Activated CD4-positive, alpha-beta memory T cell treated with anti-CD3 and anti-CD28 coated beads, Interleukin-2, amount 10 ng/mL, durations not matched to agents 7 days and 5 days (primary cell): ENCODE measurements around the gene CCNG1. TPM values are rescaled to one million over a fixed set of nuclear protein-coding genes. Genes with fewer than 3 reads are reported as not detected.
"Not testable (repeated sequence)": the region's sequence is repeated elsewhere in the genome, so short reads cannot be mapped to it uniquely, and the experiment has no call there.

Experiments used
- CTCF ChIA-PET: fragments of 350-600 bp; sonication (Branson Sonifier 250); formaldehyde crosslinking; loops from one replicate; lab custom pipeline; 2021; ENCODE audit warnings: antibody characterized with exemption, inconsistent platforms; lab: Charles Lee
- POLR2A ChIA-PET: fragments of 350-600 bp; sonication (Branson Sonifier 250); formaldehyde crosslinking; loops from one replicate; lab custom pipeline; 2021; ENCODE audit warnings: antibody characterized with exemption; lab: Charles Lee
- DNase-seq: peaks from one replicate; pipeline ENCODE4 v3.0.0-alpha.2; 2020
- H3K27ac Mint-ChIP-seq: one replicate; pipeline ENCODE4 v1.8.0; 2021; ENCODE audit warnings: mild to moderate bottlenecking, mixed read lengths
- H3K27me3 Mint-ChIP-seq: one replicate; pipeline ENCODE4 v1.8.0; 2021; ENCODE audit warnings: mixed read lengths
- H3K36me3 Mint-ChIP-seq: one replicate; pipeline ENCODE4 v1.8.0; 2021; ENCODE audit warnings: low read depth, mixed read lengths
- H3K4me1 Mint-ChIP-seq: one replicate; pipeline ENCODE4 v1.8.0; 2021; ENCODE audit warnings: mixed read lengths
- H3K4me3 Mint-ChIP-seq: one replicate; pipeline ENCODE4 v1.8.0; 2021; ENCODE audit warnings: mild to moderate bottlenecking, mixed read lengths
- H3K9me3 Mint-ChIP-seq: one replicate; pipeline ENCODE4 v1.8.0; 2021; ENCODE audit warnings: mixed read lengths
- total RNA-seq, 2 experiments: library from RNA; stranded (reverse); gene quantifications; one replicate each; pipeline ENCODE4 v1.2.3, GENCODE V29; 2021

The CCNG1 gene, protein sequence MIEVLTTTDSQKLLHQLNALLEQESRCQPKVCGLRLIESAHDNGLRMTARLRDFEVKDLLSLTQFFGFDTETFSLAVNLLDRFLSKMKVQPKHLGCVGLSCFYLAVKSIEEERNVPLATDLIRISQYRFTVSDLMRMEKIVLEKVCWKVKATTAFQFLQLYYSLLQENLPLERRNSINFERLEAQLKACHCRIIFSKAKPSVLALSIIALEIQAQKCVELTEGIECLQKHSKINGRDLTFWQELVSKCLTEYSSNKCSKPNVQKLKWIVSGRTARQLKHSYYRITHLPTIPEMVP
- total RNA-seq = 100 to 1,000 TPM; 143 to 154 TPM

DNA sequence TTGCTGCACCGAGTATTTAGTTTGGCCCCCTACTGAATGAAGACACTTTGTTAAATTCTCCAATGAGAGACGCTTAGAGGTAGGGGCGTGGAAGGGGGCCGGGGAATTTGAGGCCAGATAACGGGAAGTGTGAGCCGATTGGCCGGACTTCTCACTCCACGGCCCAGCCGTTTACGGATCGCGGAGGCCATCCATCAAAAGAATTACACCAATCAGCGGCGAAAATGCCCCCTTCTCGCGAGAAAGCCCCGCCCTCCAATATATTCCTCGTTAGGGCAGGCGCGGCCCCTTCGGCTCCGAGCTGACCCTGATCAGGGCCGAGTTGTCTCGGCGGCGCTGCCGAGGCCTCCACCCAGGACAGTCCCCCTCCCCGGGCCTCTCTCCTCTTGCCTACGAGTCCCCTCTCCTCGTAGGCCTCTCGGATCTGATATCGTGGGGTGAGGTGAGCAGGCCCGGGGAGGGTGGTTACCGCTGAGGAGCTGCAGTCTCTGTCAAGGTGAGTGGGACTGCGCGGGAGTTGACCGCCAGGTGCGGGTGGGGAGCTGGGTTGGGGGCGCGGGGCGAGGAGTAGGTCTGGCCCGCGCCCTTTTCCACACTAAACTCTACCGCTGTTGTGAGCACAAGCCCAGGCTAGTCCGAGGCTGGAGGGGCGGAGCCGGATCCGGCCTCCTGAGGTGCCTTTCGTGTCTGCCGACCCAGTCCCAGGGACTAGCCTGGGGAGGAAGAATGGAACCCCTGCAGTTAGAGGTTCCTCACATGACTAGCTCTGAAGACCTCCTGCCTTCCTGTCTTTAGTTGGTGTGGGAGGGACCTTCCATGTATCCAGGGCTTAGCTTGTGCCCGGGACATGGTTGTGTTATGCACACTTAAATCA is at the start of gene CCNG1:
Gene CCNG1, plus strand, starts transcription at position 287 of the 874 bp plus-strand sequence. CDS start 1,662 bp downstream, outside the sequence.
- Mint-ChIP-seq H3K9me3 (no peaks in the 10 kb centered on the region), H3K4me1 (peaks cover 47% of the 10 kb centered on the region), H3K4me3 (peak within 1 kb of the TSS; percentile 86)

DNA sequence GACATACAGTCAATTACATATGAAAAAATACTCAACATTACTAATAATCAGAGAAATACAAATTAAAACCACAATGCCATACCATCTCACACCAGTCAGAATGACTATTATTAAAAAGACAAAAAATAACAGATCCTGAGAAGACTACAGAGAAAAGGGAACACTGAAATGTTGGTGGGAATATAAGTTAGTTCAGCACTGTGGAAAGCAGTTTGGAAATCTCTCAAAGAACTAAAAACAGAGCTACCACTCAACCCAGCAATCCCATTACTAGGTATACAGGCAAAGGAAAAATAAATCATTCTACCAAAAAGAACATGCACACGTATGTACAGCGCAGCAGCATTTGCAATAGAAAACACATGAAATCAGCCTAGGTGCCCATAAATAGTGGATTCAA is 41.6 kb upstream of the CCNG1 start:
- no peak overlapping the region for H3K4me3 Mint-ChIP-seq
- no peak for DNase-seq
- no peaks in the 10 kb centered on the region for H3K4me1 Mint-ChIP-seq
- H3K27ac Mint-ChIP-seq = no peak overlapping the region
- ChIA-PET CTCF (no interaction called here), POLR2A (no interaction called here)
- H3K36me3 Mint-ChIP-seq = no peaks in the 10 kb centered on the region
- peaks cover 12% of the 10 kb centered on the region for H3K27me3 Mint-ChIP-seq
- H3K9me3 Mint-ChIP-seq = no peaks in the 10 kb centered on the region

More for the DNA sequence above, at the start of gene CCNG1:
- DNase-seq = peak; percentile 93
- CTCF ChIA-PET = interaction anchor here (0.6 to 3.8 kb wide), 6 partner anchors 19 to 35 kb away, joined by 3 to 32 read pairs (median 3); partner anchors contain the start of genes HMMR and NUDCD2
- H3K27me3 Mint-ChIP-seq = peaks cover 5% of the 10 kb centered on the region
- POLR2A ChIA-PET = interaction anchor here (0.8 to 8.7 kb wide), 14 partner anchors 10 to 74 kb away, joined by 3 to 385 read pairs (median 4); partner anchors contain the start of genes HMMR, MAT2B and NUDCD2
- peak within 1 kb of the TSS; percentile 76 for H3K27ac Mint-ChIP-seq
- peaks cover 38% of the 10 kb centered on the region for H3K36me3 Mint-ChIP-seq

DNA sequence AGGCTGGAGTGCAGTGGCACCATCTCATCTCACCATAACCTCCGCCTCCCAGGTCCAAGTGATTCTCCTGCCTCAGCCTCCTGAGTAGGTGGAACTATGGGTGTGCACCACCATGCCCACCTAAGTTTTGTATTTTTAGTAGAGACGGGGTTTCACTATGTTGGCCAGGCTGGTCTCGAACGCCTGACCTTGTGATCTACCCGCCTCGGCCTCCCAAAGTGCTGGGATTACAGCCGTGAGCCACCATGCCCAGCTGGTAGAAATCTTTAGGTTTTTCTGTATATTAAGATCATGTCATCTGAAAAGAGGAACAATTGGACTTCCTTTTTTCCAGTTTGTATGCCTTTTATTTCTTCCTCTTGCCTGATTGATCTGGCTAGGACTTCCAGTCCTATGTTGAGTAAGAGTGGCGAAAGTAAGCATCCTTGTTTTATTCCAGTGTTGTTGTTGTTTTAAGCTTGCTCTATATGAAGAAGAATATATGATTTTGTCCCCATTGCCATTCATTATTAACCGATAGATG is 40.5 kb upstream of the CCNG1 start:
- H3K27ac Mint-ChIP-seq, H3K4me3 Mint-ChIP-seq, H3K36me3 Mint-ChIP-seq, H3K4me1 Mint-ChIP-seq, DNase-seq, POLR2A ChIA-PET, H3K9me3 Mint-ChIP-seq: not testable (repeated sequence)
- peaks cover 14% of the 10 kb centered on the region for H3K27me3 Mint-ChIP-seq
- CTCF ChIA-PET = interaction anchor here (4.4 kb wide), 1 partner anchor 12 kb away, joined by 22 read pairs; no protein-coding TSS in a partner anchor

DNA sequence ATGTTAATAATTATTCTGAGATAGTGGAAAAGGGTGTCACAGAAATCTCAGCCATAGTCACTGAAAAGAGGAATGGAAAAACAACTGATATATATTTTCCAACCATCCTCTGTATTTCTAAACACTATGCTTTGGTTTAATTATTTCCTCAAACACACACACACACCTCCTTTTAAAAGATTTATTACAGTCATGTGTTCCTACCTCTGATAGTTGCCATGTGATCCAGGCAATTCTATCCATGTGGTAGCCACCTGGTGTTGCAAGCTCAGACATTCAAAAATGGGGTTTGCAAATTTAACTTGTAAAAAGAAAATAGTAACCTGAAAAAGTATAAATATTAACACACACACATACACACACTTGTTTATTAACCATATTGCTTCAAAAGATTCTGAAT is 40.0 kb upstream of the CCNG1 start:
- peaks cover 16% of the 10 kb centered on the region for H3K27me3 Mint-ChIP-seq
- no peaks in the 10 kb centered on the region for H3K9me3 Mint-ChIP-seq
- H3K4me1 Mint-ChIP-seq = no peaks in the 10 kb centered on the region
- no peaks in the 10 kb centered on the region for H3K36me3 Mint-ChIP-seq
- no peak for DNase-seq
- CTCF ChIA-PET = interaction anchor here (4.4 kb wide), 1 partner anchor 11 kb away, joined by 22 read pairs; no protein-coding TSS in a partner anchor
- no peak overlapping the region for H3K4me3 Mint-ChIP-seq
- POLR2A ChIA-PET = no interaction called here
- no peak overlapping the region for H3K27ac Mint-ChIP-seq

DNA sequence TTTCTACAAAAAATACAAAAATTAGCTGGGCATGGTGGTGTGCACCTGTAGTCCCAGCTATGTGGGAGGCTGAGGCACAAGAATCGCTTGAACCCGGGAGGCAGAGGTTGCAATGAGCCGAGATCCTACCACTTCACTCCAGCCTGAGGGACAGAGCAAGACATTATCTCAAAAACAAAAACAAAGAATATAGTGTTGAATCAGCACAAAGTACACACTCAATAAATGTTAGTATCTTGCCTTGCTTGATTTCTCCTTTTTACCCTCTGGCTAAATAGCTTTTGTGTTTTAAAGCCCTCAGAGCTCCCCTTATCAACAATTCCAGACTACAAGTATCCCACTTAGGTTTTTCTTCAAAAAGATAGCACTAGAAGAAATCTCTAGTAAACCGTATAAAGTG is 37.5 kb upstream of the CCNG1 start:
- ChIA-PET POLR2A (no interaction called here), CTCF (interaction anchor here (4.4 kb wide), 1 partner anchor 9 kb away, joined by 22 read pairs; no protein-coding TSS in a partner anchor)
- Mint-ChIP-seq H3K4me3 (no peak overlapping the region), H3K4me1 (no peaks in the 10 kb centered on the region), H3K27me3 (peaks cover 15% of the 10 kb centered on the region), H3K27ac (no peak overlapping the region), H3K36me3 (no peaks in the 10 kb centered on the region), H3K9me3 (no peaks in the 10 kb centered on the region)
- no peak for DNase-seq

DNA sequence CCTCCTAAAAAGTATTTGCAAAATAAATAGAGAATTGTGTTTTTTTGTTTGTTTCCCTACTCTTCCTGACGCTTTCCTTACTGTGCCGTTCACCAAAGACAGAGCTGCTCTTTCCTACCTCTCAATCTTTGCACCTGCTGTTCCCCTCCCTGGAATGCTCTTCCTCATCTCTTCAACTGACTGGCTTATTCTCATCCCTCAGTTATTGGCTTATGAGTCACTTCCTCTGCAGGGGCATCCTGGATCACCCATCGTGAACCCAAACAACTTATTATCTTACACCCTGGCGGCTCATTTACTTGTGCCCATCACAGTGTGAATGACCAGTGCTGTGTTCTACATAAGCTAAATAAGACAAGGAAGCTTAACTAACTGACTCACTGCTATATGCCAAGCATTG is 36.1 kb upstream of the CCNG1 start:
- Mint-ChIP-seq H3K27ac (no peak overlapping the region), H3K27me3 (peaks cover 15% of the 10 kb centered on the region), H3K4me3 (no peak overlapping the region), H3K9me3 (no peaks in the 10 kb centered on the region), H3K36me3 (no peaks in the 10 kb centered on the region), H3K4me1 (no peaks in the 10 kb centered on the region)
- ChIA-PET POLR2A (no interaction called here), CTCF (no interaction called here)
- no peak for DNase-seq

DNA sequence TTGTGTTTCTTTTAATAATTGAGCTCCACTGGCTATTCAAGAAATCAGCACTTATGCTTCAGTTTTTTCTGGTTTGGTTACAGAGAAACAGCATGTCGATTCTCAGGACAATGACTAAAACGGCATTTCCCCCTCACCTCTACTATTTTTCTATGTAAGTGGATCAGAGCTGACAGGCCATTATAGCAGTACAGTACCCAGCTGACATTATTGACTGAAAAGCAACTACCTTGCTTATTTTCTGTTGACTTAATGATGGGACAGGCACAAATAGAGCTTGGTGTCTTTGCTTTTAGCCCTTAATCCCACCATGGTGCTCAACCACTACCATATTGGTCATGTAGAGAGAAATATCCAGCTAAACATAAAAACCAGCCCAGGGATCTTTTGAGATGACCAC is 35.4 kb upstream of the CCNG1 start:
- no peak overlapping the region for H3K4me3 Mint-ChIP-seq
- no peaks in the 10 kb centered on the region for H3K9me3 Mint-ChIP-seq
- CTCF ChIA-PET = interaction anchor here (0.6 kb wide), 1 partner anchor 36 kb away, joined by 3 read pairs; no protein-coding TSS in a partner anchor
- H3K4me1 Mint-ChIP-seq = no peaks in the 10 kb centered on the region
- H3K27me3 Mint-ChIP-seq = peaks cover 15% of the 10 kb centered on the region
- no peak for DNase-seq
- H3K27ac Mint-ChIP-seq = no peak overlapping the region
- POLR2A ChIA-PET = no interaction called here
- no peaks in the 10 kb centered on the region for H3K36me3 Mint-ChIP-seq

DNA sequence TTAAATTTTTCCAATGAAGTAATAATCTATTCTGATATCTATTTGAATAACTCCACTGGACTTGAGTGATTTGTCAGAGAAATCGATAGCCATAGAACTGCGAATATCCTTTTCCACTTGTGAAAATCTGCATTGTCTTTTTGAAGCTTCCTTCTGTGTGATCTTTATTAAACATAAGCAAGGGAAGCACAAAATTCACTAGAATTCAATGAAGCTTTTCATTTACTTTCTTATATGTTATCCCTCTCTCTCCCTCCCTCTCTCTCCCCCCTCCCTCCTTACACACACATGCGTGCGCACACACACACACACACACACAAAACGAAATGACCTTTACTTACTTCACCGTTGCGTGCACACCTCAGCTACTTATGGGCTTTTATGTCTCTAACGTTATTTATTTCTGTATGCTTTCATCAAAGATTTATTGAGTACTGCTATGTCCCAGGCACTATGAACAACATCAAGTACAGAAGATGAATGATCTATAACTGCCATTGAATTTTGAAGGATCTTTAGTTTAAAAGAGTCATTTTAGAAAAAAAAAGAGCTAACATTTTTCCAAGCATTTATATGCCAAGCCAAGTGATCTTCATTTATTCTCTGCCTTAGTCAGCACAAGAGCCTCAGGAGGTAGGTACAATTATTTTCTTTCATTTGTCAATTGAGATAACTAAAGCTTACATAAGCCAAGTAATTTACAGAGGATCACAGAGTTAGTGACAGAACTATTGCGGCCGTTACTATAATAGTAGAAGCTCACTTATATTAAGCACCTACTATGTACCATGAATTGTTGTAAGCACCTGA is 32.8 kb upstream of the CCNG1 start:
- Mint-ChIP-seq H3K4me1 (peaks cover 5% of the 10 kb centered on the region), H3K27me3 (peaks cover 10% of the 10 kb centered on the region), H3K4me3 (no peak overlapping the region), H3K27ac (no peak overlapping the region), H3K9me3 (no peaks in the 10 kb centered on the region), H3K36me3 (no peaks in the 10 kb centered on the region)
- POLR2A ChIA-PET = no interaction called here
- no peak for DNase-seq
- CTCF ChIA-PET = interaction anchor here (0.7 to 1.0 kb wide), 3 partner anchors 34 to 163 kb away, joined by 3 read pairs; no protein-coding TSS in a partner anchor

DNA sequence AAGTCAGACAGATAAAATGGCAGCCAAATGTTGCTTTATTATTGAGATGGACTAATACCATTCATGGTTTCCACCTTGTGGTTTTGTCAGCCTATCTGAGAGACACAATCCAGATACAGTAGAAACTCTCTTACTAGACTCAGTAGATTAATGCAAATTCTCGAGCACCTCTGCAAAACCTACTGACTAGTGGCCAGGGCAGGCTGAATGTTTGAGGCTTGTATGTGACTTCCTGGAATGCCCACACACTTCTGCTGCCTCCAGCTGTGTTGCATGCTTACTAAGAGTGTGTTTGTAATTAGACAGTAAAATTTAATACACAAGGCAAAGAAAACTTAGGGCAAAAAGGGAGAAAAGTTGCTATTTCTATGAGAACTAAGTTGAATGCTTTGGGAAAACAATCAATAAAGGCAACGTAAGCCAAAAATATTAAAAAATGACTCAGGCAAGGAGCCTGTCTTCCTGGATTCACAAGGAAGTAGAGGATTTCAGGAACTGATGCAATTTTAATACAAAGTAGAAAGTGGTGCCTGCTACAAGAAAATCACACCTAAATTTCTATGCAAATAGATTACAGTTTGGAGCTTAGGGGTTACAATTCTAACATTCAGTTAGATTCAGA is 30.2 kb upstream of the CCNG1 start:
- peaks cover 5% of the 10 kb centered on the region for H3K27me3 Mint-ChIP-seq
- no peak for DNase-seq
- H3K9me3 Mint-ChIP-seq = no peaks in the 10 kb centered on the region
- ChIA-PET POLR2A (interaction anchor here (1.2 kb wide), 1 partner anchor 30 kb away, joined by 3 read pairs; the partner anchor contains the start of gene CCNG1), CTCF (interaction anchor here (2.2 to 2.8 kb wide), 2 partner anchors 58 to 60 kb away, joined by 8 to 18 read pairs; no protein-coding TSS in a partner anchor)
- no peak overlapping the region for H3K27ac Mint-ChIP-seq
- peaks cover 5% of the 10 kb centered on the region for H3K4me1 Mint-ChIP-seq
- H3K36me3 Mint-ChIP-seq = no peaks in the 10 kb centered on the region
- H3K4me3 Mint-ChIP-seq = no peak overlapping the region

DNA sequence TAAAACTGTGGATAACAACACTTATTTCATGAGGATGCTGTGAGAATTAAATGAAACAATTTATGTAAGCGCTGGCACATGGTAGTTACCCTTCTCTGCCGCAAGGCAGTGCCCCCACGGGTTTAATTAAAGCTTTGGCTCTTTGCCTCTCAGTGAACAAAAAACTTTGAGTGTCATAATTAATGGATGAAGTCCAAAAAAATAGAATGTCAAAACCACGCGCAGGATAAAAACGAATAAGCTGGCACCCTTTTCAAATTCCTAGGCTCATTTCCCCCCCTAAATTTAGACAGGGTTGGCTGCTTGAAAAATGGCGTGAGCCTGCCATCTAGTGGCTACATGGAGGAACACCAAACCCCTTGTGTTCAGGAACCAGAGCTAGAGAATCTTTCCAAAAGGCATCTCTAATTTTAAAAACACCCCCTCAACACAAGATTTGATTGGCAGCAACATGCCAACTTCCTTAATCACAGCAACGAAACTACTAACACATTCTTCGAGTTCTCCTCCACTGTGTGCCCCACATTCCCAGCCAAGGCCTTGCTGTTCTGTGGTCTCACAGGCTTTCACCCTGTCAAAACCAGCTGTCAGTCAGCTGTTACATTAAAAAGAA is 29.0 kb upstream of the CCNG1 start:
- Mint-ChIP-seq H3K27ac (no peak overlapping the region), H3K36me3 (no peaks in the 10 kb centered on the region), H3K27me3 (peaks cover 2% of the 10 kb centered on the region), H3K4me1 (peaks cover 5% of the 10 kb centered on the region), H3K9me3 (no peaks in the 10 kb centered on the region), H3K4me3 (no peak overlapping the region)
- peak; percentile 56 for DNase-seq
- ChIA-PET CTCF (interaction anchor here (0.8 to 2.8 kb wide), 25 partner anchors 9 to 1864 kb away, joined by 3 to 22 read pairs (median 4); partner anchors contain the start of gene CCNG1), POLR2A (interaction anchor here (0.6 to 0.9 kb wide), 5 partner anchors 17 to 92 kb away, joined by 3 read pairs; partner anchors contain the start of genes HMMR and NUDCD2)

DNA sequence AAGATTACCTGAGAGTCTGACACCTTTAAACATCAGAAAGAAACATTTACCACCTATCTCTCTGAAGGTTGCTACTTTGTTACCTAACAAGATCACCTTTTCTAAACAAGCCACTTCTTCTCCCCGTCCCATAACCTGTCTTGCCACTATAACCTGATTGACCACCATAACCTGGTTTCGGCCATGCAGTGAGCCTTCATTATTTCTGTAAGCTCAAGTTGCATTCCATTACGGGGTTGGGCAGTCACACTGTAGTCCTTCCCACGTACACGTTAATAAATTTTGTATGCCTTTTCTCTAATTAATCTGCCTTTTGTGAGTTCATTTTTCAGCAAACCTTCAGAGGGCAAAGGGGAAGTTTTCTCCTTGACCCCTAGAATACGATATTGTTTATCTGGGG is 28.0 kb upstream of the CCNG1 start:
- peaks cover 5% of the 10 kb centered on the region for H3K4me1 Mint-ChIP-seq
- POLR2A ChIA-PET = no interaction called here
- H3K36me3 Mint-ChIP-seq = no peaks in the 10 kb centered on the region

More for the DNA sequence above, 28.0 kb upstream of the CCNG1 start:
- CTCF ChIA-PET = interaction anchor here (1.1 to 2.8 kb wide), 7 partner anchors 11 to 1560 kb away, joined by 3 to 22 read pairs (median 8); no protein-coding TSS in a partner anchor
- Mint-ChIP-seq H3K9me3 (no peaks in the 10 kb centered on the region), H3K27ac (no peak overlapping the region), H3K4me3 (no peak overlapping the region), H3K27me3 (peaks cover 7% of the 10 kb centered on the region)
- no peak for DNase-seq
